WTC11 (cell line): Measurements from ENCODE around the gene MTUS2. TPM values are rescaled to one million over a fixed set of nuclear protein-coding genes. Genes with fewer than 3 reads are reported as not detected.

Experiments
- ATAC-seq: fragments of 200-7000 bp; cut with Tn5 transposase; 2 replicates; pipeline ENCODE4 v1.10.0; 2021; ENCODE audit warnings: mild to moderate bottlenecking, moderate library complexity
- CTCF ChIA-PET: fragments of 300-600 bp; sonication (Branson Sonifier 250); formaldehyde crosslinking; loops from one replicate; lab custom pipeline; 2021; ENCODE audit warnings: antibody characterized with exemption; lab: Charles Lee
- POLR2A ChIA-PET: fragments of 350-600 bp; sonication (Branson Sonifier 250); formaldehyde crosslinking; loops from one replicate; lab custom pipeline; 2021; ENCODE audit warnings: antibody characterized with exemption; lab: Charles Lee
- DNase-seq: peaks from one replicate; pipeline ENCODE4 v3.0.0; 2021; ENCODE audit warnings: low spot score
- H3K27ac Mint-ChIP-seq: 2 replicates; pipeline ENCODE4 v1.8.0; 2021; ENCODE audit warnings: mixed read lengths
- H3K27me3 Mint-ChIP-seq: 2 replicates; pipeline ENCODE4 v1.8.0; 2021; ENCODE audit warnings: low read depth, mild to moderate bottlenecking, moderate library complexity, mixed read lengths
- H3K36me3 Mint-ChIP-seq: 2 replicates; pipeline ENCODE4 v1.8.0; 2021; ENCODE audit warnings: mixed read lengths
- H3K4me1 Mint-ChIP-seq: 2 replicates; pipeline ENCODE4 v1.8.0; 2022; ENCODE audit warnings: mixed read lengths
- H3K4me3 Mint-ChIP-seq: 2 replicates; pipeline ENCODE4 v1.8.0; 2021; ENCODE audit warnings: mild to moderate bottlenecking, moderate library complexity, mixed read lengths
- H3K9me3 Mint-ChIP-seq: 2 replicates; pipeline ENCODE4 v1.8.0; 2021; ENCODE audit warnings: mixed read lengths
- CREM ChIP-seq: sonication (generic); formaldehyde crosslinking; IDR thresholded peaks from 2 replicates; pipeline ENCODE4 v1.8.1; 2022; ENCODE audit warnings: mild to moderate bottlenecking, missing genetic modification reagents, moderate library complexity
- E2F1 ChIP-seq: sonication (generic); formaldehyde crosslinking; IDR thresholded peaks from 2 replicates; pipeline ENCODE4 v1.8.0; 2022; ENCODE audit warnings: mild to moderate bottlenecking, missing genetic modification reagents
- ESRRA ChIP-seq: sonication (generic); formaldehyde crosslinking; IDR thresholded peaks from 2 replicates; pipeline ENCODE4 v1.8.1; 2022; ENCODE audit warnings: mild to moderate bottlenecking, missing genetic modification reagents, borderline replicate concordance
- ETV6 ChIP-seq: sonication (generic); formaldehyde crosslinking; IDR thresholded peaks from 2 replicates; pipeline ENCODE4 v1.8.1; 2022; ENCODE audit warnings: mild to moderate bottlenecking, missing genetic modification reagents
- FOXK1 ChIP-seq: sonication (generic); formaldehyde crosslinking; IDR thresholded peaks from 2 replicates; pipeline ENCODE4 v1.8.0; 2022; ENCODE audit warnings: mild to moderate bottlenecking, moderate library complexity, missing genetic modification reagents
- GTF2I ChIP-seq: fragments of 250-450 bp; sonication (Bioruptor Pico); conservative IDR thresholded peaks from 2 replicates; pipeline ENCODE4 v1.4.0; 2021; ENCODE audit warnings: mild to moderate bottlenecking
- NR3C1 ChIP-seq: sonication (generic); formaldehyde crosslinking; conservative IDR thresholded peaks from 2 replicates; pipeline ENCODE4 v1.8.1; 2023; ENCODE audit warnings: low read depth, mild to moderate bottlenecking, missing genetic modification reagents
- PREB ChIP-seq: sonication (generic); formaldehyde crosslinking; IDR thresholded peaks from 2 replicates; pipeline ENCODE4 v1.8.1; 2022; ENCODE audit warnings: mild to moderate bottlenecking, missing genetic modification reagents, moderate library complexity, borderline replicate concordance
- SMAD4 ChIP-seq: sonication (generic); formaldehyde crosslinking; IDR thresholded peaks from 2 replicates; pipeline ENCODE4 v1.8.0; 2022; ENCODE audit warnings: mild to moderate bottlenecking, missing genetic modification reagents
- ZNF219 ChIP-seq: sonication (generic); formaldehyde crosslinking; IDR thresholded peaks from 2 replicates; pipeline ENCODE4 v1.8.0; 2023; ENCODE audit warnings: missing genetic modification reagents, mild to moderate bottlenecking, borderline replicate concordance
- ZNF263 ChIP-seq: sonication (generic); formaldehyde crosslinking; IDR thresholded peaks from 2 replicates; pipeline ENCODE4 v1.8.1; 2022; ENCODE audit warnings: low read depth, mild to moderate bottlenecking, moderate library complexity, missing genetic modification reagents
- ZNF671 ChIP-seq: fragments of 250-450 bp; sonication (Bioruptor Pico); IDR thresholded peaks from 2 replicates; pipeline ENCODE4 v1.8.0; 2021; ENCODE audit warnings: mild to moderate bottlenecking
- ZSCAN18 ChIP-seq: fragments of 250-450 bp; sonication (Bioruptor Pico); IDR thresholded peaks from 2 replicates; pipeline ENCODE4 v2.1.2; 2022; ENCODE audit warnings: mild to moderate bottlenecking, moderate library complexity
- total RNA-seq: library from RNA; stranded (reverse); gene quantifications from 3 replicates; pipeline ENCODE4 v1.2.3, GENCODE V29; 2021
- TF ChIP-seq, protein P1 (sequence below): sonication (generic); formaldehyde crosslinking; IDR thresholded peaks from 2 replicates; pipeline ENCODE4 v1.8.1; 2023; ENCODE audit warnings: mild to moderate bottlenecking, missing genetic modification reagents
- TF ChIP-seq, protein P2 (sequence below): sonication (generic); formaldehyde crosslinking; IDR thresholded peaks from 2 replicates; pipeline ENCODE4 v1.8.0; 2022; ENCODE audit warnings: mild to moderate bottlenecking, missing genetic modification reagents
- TF ChIP-seq, protein P3 (sequence below): fragments of 200-600 bp; IDR thresholded peaks from 2 replicates; pipeline ENCODE4 v1.8.0; 2022; ENCODE audit warnings: antibody characterized with exemption

The MTUS2 gene
- total RNA-seq, 1 experiment from 2014 or later, result 0.22 TPM

DNA sequence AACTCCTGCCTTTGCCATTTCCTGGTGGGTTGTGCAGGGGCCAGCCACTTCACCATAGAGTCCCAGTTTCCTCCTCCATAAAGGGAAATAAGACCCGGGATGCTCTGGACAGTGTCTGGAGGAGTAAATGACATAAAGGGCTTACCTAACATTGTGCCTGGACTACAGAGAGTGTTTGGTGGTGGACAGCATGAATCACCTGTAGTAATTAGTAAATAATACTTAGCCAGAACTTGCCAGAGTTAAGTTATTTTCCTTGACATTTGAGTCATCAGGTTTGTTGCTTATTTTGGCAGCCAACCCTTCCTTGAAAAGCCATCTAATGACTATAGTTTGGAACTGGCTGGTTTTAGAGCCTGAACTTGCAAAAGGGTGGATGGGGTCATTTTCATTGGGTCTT is 616.2 kb downstream of the MTUS2 start:
- H3K27ac Mint-ChIP-seq, result no peak overlapping the region
- no peaks in the 10 kb centered on the region for H3K36me3 Mint-ChIP-seq
- peaks cover 8% of the 10 kb centered on the region for H3K4me1 Mint-ChIP-seq
- POLR2A ChIA-PET, result no interaction called here
- TF ChIP-seq, protein P1, sequence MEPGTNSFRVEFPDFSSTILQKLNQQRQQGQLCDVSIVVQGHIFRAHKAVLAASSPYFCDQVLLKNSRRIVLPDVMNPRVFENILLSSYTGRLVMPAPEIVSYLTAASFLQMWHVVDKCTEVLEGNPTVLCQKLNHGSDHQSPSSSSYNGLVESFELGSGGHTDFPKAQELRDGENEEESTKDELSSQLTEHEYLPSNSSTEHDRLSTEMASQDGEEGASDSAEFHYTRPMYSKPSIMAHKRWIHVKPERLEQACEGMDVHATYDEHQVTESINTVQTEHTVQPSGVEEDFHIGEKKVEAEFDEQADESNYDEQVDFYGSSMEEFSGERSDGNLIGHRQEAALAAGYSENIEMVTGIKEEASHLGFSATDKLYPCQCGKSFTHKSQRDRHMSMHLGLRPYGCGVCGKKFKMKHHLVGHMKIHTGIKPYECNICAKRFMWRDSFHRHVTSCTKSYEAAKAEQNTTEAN (CRISPR knock-in tag), result no peak
- no peak for TF ChIP-seq ESRRA
- TF ChIP-seq ETV6 (CRISPR knock-in tag), result no peak
- TF ChIP-seq, protein P2, sequence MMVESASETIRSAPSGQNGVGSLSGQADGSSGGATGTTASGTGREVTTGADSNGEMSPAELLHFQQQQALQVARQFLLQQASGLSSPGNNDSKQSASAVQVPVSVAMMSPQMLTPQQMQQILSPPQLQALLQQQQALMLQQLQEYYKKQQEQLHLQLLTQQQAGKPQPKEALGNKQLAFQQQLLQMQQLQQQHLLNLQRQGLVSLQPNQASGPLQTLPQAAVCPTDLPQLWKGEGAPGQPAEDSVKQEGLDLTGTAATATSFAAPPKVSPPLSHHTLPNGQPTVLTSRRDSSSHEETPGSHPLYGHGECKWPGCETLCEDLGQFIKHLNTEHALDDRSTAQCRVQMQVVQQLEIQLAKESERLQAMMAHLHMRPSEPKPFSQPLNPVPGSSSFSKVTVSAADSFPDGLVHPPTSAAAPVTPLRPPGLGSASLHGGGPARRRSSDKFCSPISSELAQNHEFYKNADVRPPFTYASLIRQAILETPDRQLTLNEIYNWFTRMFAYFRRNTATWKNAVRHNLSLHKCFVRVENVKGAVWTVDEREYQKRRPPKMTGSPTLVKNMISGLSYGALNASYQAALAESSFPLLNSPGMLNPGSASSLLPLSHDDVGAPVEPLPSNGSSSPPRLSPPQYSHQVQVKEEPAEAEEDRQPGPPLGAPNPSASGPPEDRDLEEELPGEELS (CRISPR knock-in tag), result no peak
- TF ChIP-seq ZNF263 (CRISPR knock-in tag), result no peak
- H3K4me3 Mint-ChIP-seq, result no peak overlapping the region
- CTCF ChIA-PET, result no interaction called here
- H3K9me3 Mint-ChIP-seq, result no peaks in the 10 kb centered on the region
- H3K27me3 Mint-ChIP-seq, result no peaks in the 10 kb centered on the region; the same call in 1 of the 2 replicates
- no peak for ATAC-seq
- DNase-seq, result no peak

GRCh38 chr13:29436721-29437280 is 616.7 kb downstream of the MTUS2 start:
- DNase-seq, result no peak
- Mint-ChIP-seq H3K36me3 (no peaks in the 10 kb centered on the region), H3K27ac (no peak overlapping the region), H3K27me3 (no peaks in the 10 kb centered on the region; the same call in 1 of the 2 replicates), H3K4me1 (peaks cover 8% of the 10 kb centered on the region), H3K4me3 (no peak overlapping the region), H3K9me3 (no peaks in the 10 kb centered on the region)
- no peak for ATAC-seq
- CTCF ChIA-PET, result no interaction called here
- POLR2A ChIA-PET, result no interaction called here
- TF ChIP-seq PREB (CRISPR knock-in tag) (no peak), SMAD4 (CRISPR knock-in tag) (no peak), FOXK1 (no peak), ZNF219 (CRISPR knock-in tag) (no peak), E2F1 (no peak), ETV6 (CRISPR knock-in tag) (no peak), GTF2I (CRISPR knock-in tag) (no peak)

- no peak for DNase-seq
- Mint-ChIP-seq H3K9me3 (no peaks in the 10 kb centered on the region), H3K36me3 (no peaks in the 10 kb centered on the region), H3K27ac (no peak overlapping the region), H3K4me1 (no peaks in the 10 kb centered on the region), H3K4me3 (no peak overlapping the region), H3K27me3 (no peaks in the 10 kb centered on the region; the same call in 1 of the 2 replicates)
- ChIA-PET POLR2A (no interaction called here), CTCF (interaction anchor here (1.0 kb wide), 1 partner anchor 21 kb away, joined by 4 read pairs; no protein-coding TSS in a partner anchor)
- ATAC-seq, result no peak
- no peak for TF ChIP-seq ZNF671 (CRISPR knock-in tag)
Observed at GRCh38 chr13:29438769-29439168, 618.6 kb downstream of the MTUS2 start.

DNA sequence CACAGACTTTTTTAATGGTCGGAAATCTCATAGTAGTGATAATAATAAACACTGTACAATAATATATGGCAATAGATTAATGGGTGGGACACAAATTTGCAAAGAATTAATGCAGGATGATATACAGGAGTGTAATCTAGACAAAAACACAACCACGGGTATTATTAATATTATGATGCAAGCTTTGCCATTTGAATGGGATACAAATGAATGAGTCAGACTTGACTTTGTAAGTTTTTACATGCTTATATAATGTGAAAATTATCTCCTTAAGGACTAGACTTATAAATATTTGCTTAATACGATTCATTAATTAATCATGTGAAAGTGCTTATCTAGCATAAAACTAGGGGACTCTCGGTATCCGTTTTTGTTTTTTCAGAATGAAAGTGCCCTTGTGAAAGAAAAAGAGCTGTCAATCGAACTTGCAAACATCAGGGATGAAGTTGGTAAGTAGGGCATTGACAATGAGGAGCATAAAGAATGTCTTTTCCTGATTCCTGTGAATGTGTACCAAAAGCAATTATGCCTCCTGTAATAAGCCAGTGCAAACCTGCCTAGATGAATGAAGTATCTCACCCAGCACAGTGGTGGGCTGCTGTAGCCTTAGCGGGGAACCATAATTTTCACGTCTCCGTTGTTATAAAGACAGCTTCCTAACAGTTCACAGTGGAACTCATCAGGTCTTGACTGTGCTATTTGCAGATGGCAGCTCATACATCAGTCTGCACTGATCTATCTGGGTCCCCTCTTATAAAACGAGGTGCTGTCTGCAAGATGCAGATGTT is 619.7 kb downstream of the MTUS2 start:
- Mint-ChIP-seq H3K27me3 (no peaks in the 10 kb centered on the region), H3K36me3 (no peaks in the 10 kb centered on the region), H3K4me1 (peaks cover 5% of the 10 kb centered on the region), H3K27ac (no peak overlapping the region), H3K9me3 (no peaks in the 10 kb centered on the region), H3K4me3 (no peak overlapping the region)
- POLR2A ChIA-PET, result no interaction called here
- DNase-seq (no peak), ATAC-seq (no peak)
- CTCF ChIA-PET, result interaction anchor here (1.7 kb wide), 1 partner anchor 15 kb away, joined by 6 read pairs; no protein-coding TSS in a partner anchor
- TF ChIP-seq CREM (CRISPR knock-in tag), result no peak
- TF ChIP-seq, protein P3, sequence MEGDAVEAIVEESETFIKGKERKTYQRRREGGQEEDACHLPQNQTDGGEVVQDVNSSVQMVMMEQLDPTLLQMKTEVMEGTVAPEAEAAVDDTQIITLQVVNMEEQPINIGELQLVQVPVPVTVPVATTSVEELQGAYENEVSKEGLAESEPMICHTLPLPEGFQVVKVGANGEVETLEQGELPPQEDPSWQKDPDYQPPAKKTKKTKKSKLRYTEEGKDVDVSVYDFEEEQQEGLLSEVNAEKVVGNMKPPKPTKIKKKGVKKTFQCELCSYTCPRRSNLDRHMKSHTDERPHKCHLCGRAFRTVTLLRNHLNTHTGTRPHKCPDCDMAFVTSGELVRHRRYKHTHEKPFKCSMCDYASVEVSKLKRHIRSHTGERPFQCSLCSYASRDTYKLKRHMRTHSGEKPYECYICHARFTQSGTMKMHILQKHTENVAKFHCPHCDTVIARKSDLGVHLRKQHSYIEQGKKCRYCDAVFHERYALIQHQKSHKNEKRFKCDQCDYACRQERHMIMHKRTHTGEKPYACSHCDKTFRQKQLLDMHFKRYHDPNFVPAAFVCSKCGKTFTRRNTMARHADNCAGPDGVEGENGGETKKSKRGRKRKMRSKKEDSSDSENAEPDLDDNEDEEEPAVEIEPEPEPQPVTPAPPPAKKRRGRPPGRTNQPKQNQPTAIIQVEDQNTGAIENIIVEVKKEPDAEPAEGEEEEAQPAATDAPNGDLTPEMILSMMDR, result no peak
- TF ChIP-seq ZSCAN18, result no peak
- TF ChIP-seq NR3C1 (CRISPR knock-in tag), result no peak
